ENCODE measurements around the gene RALB.

DNA sequence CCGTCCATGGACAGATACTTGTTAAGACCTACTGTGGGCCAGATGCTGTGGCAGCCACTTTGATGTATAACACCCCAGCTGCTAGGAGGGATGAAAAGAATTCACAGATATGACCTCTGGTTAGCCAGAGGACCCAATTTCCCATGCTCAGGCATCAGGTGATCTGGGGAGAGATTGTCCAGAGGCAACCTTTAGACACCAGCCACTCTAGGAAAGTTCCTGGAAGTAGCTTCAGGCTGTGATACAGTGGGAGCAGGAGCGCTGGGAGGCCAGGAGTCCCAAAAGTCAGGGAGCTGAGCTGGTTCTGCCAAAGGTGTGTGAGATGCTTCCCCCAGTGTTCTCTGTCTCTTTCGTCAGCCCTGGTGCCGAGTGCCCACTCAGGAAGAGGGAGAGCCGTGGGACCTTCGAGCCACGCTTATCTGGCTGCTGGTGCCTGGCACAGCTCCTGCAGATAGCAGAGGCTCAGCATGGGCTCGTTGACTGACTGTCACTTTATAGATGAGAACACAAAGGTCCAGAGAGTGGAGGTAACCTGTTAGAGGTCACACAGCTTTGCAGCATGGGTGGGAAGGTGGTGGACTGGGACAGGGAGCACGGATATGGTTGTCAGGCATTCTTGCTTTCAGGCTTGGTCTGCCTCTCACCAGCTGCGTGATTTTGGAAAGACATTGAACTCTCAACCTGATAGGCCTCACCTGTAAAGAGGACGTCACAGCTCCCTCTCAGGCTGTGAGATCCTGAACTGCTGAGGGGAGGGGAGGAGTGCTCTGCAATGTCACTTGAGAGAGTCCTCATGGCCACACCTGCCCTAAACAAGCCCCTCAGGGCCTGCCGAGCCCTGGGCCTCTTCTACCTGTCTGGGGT lies 7.8 kb upstream of the RALB start:
- TF ChIP-seq POLR2AphosphoS5 (IDR thresholded peaks at IDR 0.05; ENCODE audit: borderline replicate concordance, low read depth, low read length) (no peak), EZH2 (IDR thresholded peaks at IDR 0.05) (no peak), FOXP2 (optimal IDR thresholded peaks at IDR 0.05; ENCODE audit: control extremely low read depth, extremely low read length, insufficient read depth) (no peak)

Data from SK-N-MC (cell line).